Coronary artery (tissue), 2 donors: Measurements from ENCODE around the gene H2AZ1.
"Not testable (repeated sequence)": the region's sequence is repeated elsewhere in the genome, so short reads cannot be mapped to it uniquely, and the experiment has no call there.

ENCODE experiments used
- DNase-seq: peaks from one replicate; pipeline ENCODE4 v3.0.0-alpha.2; 2017; ENCODE audit warnings: low spot score
- H3K27ac ChIP-seq, 2 donors: fragments of 200-600 bp; sonication (generic); one replicate each; pipeline ENCODE4 v1.5.1; 2016 to 2019
- H3K4me3 ChIP-seq: fragments of 200-600 bp; sonication (generic); 2 replicates; pipeline ENCODE4 v1.5.1; 2016; ENCODE audit warnings: mild to moderate bottlenecking, moderate library complexity
- TF ChIP-seq, protein P1 (sequence below): fragments of 200-600 bp; sonication (generic); IDR thresholded peaks from one replicate; pipeline ENCODE4 v1.5.1; 2019; ENCODE audit warnings: antibody characterized with exemption

Gene H2AZ1

DNA sequence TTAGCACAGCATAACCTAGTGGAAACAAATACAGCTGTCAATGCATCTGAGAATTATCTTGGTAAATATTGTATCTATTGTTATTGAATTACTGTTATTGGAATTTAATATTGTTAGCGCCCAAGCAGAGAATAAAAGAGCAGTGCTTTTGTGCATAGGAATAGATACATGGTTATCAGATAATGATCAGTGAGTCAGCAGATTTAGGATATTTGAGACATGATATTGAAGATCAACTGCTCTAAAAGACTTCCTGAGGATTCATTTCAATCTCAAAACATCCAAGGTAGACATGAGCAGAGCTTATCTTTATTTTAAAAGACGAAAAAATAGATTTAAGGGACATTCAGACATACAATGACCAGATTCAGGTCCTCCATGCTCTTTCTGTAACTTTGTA lies 10.6 kb upstream of the H2AZ1 start:
- DNase-seq, result no peak
- H3K4me3 ChIP-seq, result no peak overlapping the region

DNA sequence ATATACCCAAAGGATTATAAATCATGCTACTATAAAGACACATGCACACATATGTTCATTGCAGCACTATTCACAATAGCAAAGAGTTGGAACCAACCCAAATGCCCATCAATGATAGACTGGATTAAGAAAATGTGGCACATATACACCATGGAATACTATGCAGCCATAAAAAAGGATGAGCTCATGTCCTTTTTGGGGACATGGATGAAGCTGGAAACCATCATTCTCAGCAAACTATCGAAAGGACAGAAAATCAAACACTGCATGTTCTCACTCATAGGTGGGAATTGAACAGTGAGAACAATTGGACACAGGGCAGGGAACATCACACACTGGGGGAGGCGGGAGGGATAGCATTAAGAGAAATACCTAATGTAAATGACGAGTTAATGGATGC lies 8.1 kb upstream of the H2AZ1 start:
- H3K4me3 ChIP-seq, DNase-seq, H3K27ac ChIP-seq: not testable (repeated sequence)

More for the DNA sequence above, 10.6 kb upstream of the H2AZ1 start:
- H3K27ac ChIP-seq, result no peak overlapping the region
- TF ChIP-seq, protein P1, sequence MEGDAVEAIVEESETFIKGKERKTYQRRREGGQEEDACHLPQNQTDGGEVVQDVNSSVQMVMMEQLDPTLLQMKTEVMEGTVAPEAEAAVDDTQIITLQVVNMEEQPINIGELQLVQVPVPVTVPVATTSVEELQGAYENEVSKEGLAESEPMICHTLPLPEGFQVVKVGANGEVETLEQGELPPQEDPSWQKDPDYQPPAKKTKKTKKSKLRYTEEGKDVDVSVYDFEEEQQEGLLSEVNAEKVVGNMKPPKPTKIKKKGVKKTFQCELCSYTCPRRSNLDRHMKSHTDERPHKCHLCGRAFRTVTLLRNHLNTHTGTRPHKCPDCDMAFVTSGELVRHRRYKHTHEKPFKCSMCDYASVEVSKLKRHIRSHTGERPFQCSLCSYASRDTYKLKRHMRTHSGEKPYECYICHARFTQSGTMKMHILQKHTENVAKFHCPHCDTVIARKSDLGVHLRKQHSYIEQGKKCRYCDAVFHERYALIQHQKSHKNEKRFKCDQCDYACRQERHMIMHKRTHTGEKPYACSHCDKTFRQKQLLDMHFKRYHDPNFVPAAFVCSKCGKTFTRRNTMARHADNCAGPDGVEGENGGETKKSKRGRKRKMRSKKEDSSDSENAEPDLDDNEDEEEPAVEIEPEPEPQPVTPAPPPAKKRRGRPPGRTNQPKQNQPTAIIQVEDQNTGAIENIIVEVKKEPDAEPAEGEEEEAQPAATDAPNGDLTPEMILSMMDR, result no peak

DNA sequence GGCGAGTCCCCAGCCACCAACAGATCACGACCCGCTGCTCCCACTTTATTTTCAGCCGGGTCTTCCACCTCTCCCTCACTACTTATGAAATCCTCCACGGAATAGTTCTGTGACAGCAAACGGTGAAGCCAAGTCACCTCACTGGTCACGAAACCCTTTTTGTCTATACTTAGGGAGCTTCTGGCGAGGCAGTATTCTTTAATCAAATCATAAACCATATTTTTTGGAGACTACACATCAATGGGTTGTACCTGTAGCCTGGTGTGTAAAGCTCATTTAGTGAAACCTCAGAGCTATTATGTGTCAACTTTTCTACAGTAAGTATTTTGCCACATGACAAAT lies 809 bp upstream of the H2AZ1 start:
- TF ChIP-seq, protein P1, result no peak
- peak overlapping the region; percentile 76 to 95 for H3K27ac ChIP-seq
- no peak for DNase-seq
- H3K4me3 ChIP-seq, result peak overlapping the region; percentile 91

DNA sequence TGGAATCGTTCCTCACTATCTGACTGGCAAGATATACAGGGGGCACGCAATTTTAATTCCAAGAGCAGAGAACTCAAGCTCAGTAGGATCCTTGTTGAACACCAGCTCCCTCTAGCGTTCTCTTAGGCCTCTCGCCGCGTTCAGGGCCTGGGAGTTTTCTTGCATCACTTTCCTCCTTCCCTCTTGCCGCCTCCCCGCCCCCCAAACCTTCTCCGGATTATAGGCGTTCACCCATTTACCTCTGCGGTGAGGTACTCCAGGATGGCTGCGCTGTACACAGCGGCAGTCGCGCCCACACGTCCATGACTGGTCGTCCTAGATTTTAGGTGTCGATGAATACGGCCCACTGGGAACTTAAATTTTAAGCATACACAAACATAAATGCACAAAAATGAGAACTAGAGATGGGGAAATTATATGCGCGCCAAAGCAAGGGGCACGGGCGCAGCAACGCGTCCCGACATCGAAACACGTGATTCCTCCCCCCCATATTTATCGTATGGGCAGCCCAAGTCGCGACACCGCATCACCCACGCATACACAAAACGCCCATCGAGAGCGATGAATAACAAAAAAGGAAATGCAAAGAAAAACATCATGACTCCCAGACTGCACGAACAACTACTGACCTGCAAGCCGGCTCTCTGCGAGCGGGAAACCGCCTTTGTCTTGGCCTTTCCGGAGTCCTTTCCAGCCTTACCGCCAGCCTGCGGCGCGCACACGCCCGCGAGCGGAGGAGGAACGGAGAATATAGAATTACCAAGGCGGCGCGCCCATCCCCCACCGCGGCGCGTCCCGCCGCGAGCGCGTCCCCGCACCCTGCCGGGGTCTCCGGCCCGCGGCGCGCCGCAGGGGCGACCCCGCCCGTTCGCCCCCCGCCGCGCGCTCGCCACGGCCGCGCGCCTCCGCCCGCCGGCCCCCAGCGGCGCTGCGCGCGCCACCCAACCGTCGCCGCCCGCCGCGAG lies 759 bp downstream of the H2AZ1 start:
- DNase-seq, result peak; percentile 91
- TF ChIP-seq, protein P1, result peak; percentile 81
- Histone ChIP-seq H3K4me3 (peak overlapping the region; percentile 91), H3K27ac (peak overlapping the region; percentile 81 to 95)

DNA sequence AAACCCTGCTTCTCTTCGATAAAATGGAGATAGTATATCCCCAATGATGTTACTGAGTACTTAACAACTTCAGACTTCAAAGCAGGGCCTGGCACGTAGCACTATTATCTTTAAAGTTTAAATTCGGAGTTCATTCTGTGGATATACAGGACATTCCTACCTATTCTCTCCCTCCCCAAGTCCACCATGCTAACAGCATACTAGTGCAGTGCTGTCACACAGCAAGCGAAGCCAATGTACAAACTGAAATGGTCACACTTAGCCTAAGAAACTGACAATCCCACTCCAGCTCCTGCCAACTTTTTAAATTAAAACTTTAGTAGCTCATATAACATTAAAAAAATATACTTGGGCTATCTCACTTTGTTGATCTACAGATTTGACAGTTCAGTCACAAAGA lies 2.5 kb downstream of the H2AZ1 start:
- Histone ChIP-seq H3K27ac (peak overlapping the region; percentile 86 to 96), H3K4me3 (peak overlapping the region; percentile 90)
- no peak for DNase-seq

DNA sequence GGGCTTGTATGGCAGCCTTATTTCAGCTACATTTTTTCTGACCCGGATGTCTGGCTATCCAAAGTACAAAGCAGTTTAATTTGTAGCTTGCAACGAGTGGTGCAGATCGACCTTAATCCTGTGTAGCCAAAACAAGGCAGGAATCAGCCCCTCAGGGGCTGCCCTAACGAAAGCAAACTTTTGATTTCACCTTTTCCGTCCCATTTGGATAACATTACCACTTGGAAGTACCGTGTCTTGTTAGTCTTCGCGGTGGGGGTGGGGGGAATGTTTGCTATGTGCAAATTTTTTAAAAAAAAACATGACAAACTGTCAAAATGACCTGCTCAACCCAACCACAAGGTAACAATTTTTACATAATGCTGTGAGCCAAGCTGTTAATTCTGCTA lies 2.9 kb downstream of the H2AZ1 start:
- Histone ChIP-seq H3K27ac (peak overlapping the region; percentile 86 to 96), H3K4me3 (peak overlapping the region; percentile 90)
- TF ChIP-seq, protein P1, result no peak
- no peak for DNase-seq

More for the DNA sequence above, 2.5 kb downstream of the H2AZ1 start:
- TF ChIP-seq, protein P1, result no peak

DNA sequence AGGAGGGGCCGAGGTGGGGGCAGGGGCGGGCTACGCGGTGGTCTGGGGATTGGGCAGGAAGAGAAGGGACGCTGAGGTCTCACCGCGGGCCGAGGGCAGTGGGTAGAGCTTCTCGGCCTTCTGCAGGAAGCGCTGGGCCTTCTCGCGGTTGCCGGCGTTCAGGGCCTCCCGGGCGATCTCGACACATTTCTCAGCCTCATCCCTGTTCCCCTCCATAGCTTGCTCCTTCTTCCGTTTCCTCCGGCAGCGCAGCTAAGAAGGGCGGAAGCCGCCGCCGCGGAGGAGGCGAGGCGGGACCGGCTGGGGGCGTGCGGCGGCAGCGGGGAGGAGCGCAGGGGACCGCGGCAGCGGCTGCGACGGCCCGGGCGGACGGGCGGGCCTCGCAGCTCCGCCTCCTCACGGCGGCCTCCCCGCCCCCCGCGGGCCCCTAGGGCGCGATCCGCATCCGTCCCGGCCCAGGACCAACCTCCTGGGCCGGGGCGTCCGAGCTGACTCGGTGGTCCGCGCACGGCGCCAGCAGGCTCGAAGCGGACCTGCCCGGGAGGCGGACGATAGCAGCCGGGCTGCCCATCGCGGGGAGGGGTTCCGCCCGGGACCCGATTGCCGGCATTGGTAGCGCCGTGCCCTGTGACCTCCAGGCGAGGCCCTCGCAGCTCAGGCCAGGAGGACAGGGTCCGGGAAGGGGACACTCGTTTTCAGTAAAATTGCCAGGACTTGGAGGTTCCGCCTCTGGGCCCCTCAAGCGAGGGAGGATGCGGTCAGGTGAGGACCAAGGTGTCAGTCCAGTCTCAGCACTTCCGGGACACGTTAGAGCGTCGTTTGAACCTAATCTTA lies 3.5 kb downstream of the H2AZ1 start, which contains the start of gene DNAJB14:
DNAJB14 (minus strand) TSS at position 263 of the 834 bp plus-strand sequence; CDS start at position 216, 47 bp downstream.
- DNase-seq, result peak; percentile 82
- H3K4me3 ChIP-seq, result peak within 1 kb of the TSS; percentile 90
- peak within 1 kb of the TSS; percentile 86 to 96 for H3K27ac ChIP-seq
- TF ChIP-seq, protein P1, result no peak
